AG04449 (cell line): ENCODE data around the gene DEGS1.
A peak's percentile ranks its signal among the peaks of the same experiment; 100 is the strongest.
"Not testable (repeated sequence)": the region's sequence is repeated elsewhere in the genome, so short reads cannot be mapped to it uniquely, and the experiment has no call there.

Experiments
- CTCF ChIA-PET: fragments of 350-600 bp; formaldehyde crosslinking; extraction: SDS; loops from one replicate; lab custom pipeline; 2021; ENCODE audit warnings: antibody characterized with exemption; lab: Yijun Ruan, JAX
- POLR2A ChIA-PET: fragments of 400-600, 350-600 bp; formaldehyde crosslinking; extraction: SDS; loops from one replicate; lab custom pipeline; 2020; ENCODE audit warnings: antibody characterized with exemption, inconsistent platforms; lab: Yijun Ruan, JAX
- DNase-seq: peaks from one replicate; pipeline ENCODE4 v3.0.0-alpha.2; 2010; ENCODE audit warnings: low read depth, low spot score
- H3K4me3 ChIP-seq: 2 replicates; pipeline ENCODE4 v1.5.1; 2011; ENCODE audit warnings: low read depth, mild to moderate bottlenecking, control low read depth, low read length
- CTCF ChIP-seq: IDR thresholded peaks from one replicate; pipeline ENCODE4 v1.5.1; 2011; ENCODE audit warnings: mild to moderate bottlenecking, moderate library complexity, low read length, control low read depth, inconsistent platforms; ENCODE audit not compliant: insufficient read depth; ENCODE audit errors: missing control alignments

The DEGS1 gene

GRCh38 chr1:224201383-224201782 lies 18.3 kb downstream of the DEGS1 start:
- ChIA-PET POLR2A (no interaction called here), CTCF (no interaction called here)
- H3K4me3 ChIP-seq: no peak overlapping the region
- no peak for DNase-seq
- no peak for TF ChIP-seq CTCF

- CTCF ChIA-PET: no interaction called here
- POLR2A ChIA-PET: no interaction called here
- no peak for TF ChIP-seq CTCF
- H3K4me3 ChIP-seq: no peak overlapping the region
- no peak for DNase-seq
Observed at GRCh38 chr1:224201853-224202252, 18.8 kb downstream of the DEGS1 start.

GRCh38 chr1:224203243-224204016 lies 20.4 kb downstream of the DEGS1 start:
- POLR2A ChIA-PET: no interaction called here
- no peak for TF ChIP-seq CTCF

GRCh38 chr1:224205438-224205840 lies 22.4 kb downstream of the DEGS1 start:
- ChIA-PET POLR2A (interaction anchor here (1.2 kb wide), 1 partner anchor 23 kb away, joined by 6 read pairs; the partner anchor contains the start of gene DEGS1), CTCF (interaction anchor here (1.0 to 1.4 kb wide), 3 partner anchors 10 to 129 kb away, joined by 3 to 4 read pairs (median 3); no protein-coding TSS in a partner anchor)
- TF ChIP-seq CTCF: no peak
- H3K4me3 ChIP-seq: peak overlapping the region; percentile 27; the same call in 1 of the 2 replicates
- no peak for DNase-seq

More at GRCh38 chr1:224203243-224204016, 20.4 kb downstream of the DEGS1 start:
- CTCF ChIA-PET: interaction anchor here (0.5 to 0.7 kb wide), 2 partner anchors 11 to 1560 kb away, joined by 3 read pairs; no protein-coding TSS in a partner anchor
- DNase-seq: no peak
- H3K4me3 ChIP-seq: no peak overlapping the region

GRCh38 chr1:224205931-224206538 lies 23.0 kb downstream of the DEGS1 start:
- DNase-seq, H3K4me3 ChIP-seq, POLR2A ChIA-PET: not testable (repeated sequence)
- CTCF ChIA-PET: interaction anchor here (1.0 to 1.4 kb wide), 2 partner anchors 13 to 128 kb away, joined by 3 read pairs; no protein-coding TSS in a partner anchor

- no peak overlapping the region for H3K4me3 ChIP-seq
- ChIA-PET CTCF (interaction anchor here (1.7 to 1.8 kb wide), 2 partner anchors 8 to 122 kb away, joined by 4 to 5 read pairs; no protein-coding TSS in a partner anchor), POLR2A (no interaction called here)
- no peak for DNase-seq
- no peak for TF ChIP-seq CTCF
Observed at GRCh38 chr1:224211206-224211962, 28.3 kb downstream of the DEGS1 start.
